GM11168 (cell line): ENCODE data around the gene EIF4E1B.

Source experiments
- in situ Hi-C: fragments of 300-500 bp; cut with MboI; formaldehyde crosslinking; loops from one replicate; pipeline ENCODE4 v1.12.0; 2022; ENCODE audit warnings: low sequenced_read_pairs; ENCODE audit not compliant: unreplicated experiment

EIF4E1B gene

GRCh38 chr5:176603091-176603490 lies 27.4 kb upstream of the EIF4E1B start:
- in situ Hi-C loops = no loop called here

- in situ Hi-C loops = no loop called here
These were observed 24.4 kb upstream of the EIF4E1B start for GRCh38 chr5:176606032-176606431.

GRCh38 chr5:176606875-176607274 lies 23.6 kb upstream of the EIF4E1B start:
- in situ Hi-C loops = no loop called here

- in situ Hi-C loops = no loop called here
These were observed 22.3 kb upstream of the EIF4E1B start for GRCh38 chr5:176608142-176608705.

- in situ Hi-C loops = no loop called here
These were observed 21.3 kb upstream of the EIF4E1B start for GRCh38 chr5:176608937-176609723.

GRCh38 chr5:176609724-176610434 lies 20.6 kb upstream of the EIF4E1B start, which contains the start of gene GPRIN1:
TSS of gene GPRIN1 (minus strand) at chr5:176610156. CDS start at chr5:176599834, 10,322 bp downstream.
- in situ Hi-C loops = no loop called here

GRCh38 chr5:176610435-176610773 lies 20.1 kb upstream of the EIF4E1B start:
- in situ Hi-C loops = no loop called here

GRCh38 chr5:176611435-176611834 lies 19.0 kb upstream of the EIF4E1B start:
- in situ Hi-C loops = no loop called here

GRCh38 chr5:176612008-176612407 lies 18.5 kb upstream of the EIF4E1B start:
- in situ Hi-C loops = no loop called here

GRCh38 chr5:176612855-176613254 lies 17.6 kb upstream of the EIF4E1B start:
- in situ Hi-C loops = no loop called here

- in situ Hi-C loops = no loop called here
These were observed 15.5 kb upstream of the EIF4E1B start for GRCh38 chr5:176614805-176615478.

GRCh38 chr5:176616511-176616910 lies 14.0 kb upstream of the EIF4E1B start:
- in situ Hi-C loops = no loop called here

- in situ Hi-C loops = no loop called here
These were observed 11.7 kb upstream of the EIF4E1B start for GRCh38 chr5:176618783-176619182.

GRCh38 chr5:176619203-176619568 lies 11.3 kb upstream of the EIF4E1B start:
- in situ Hi-C loops = no loop called here

- in situ Hi-C loops = no loop called here
These were observed 10.7 kb upstream of the EIF4E1B start for GRCh38 chr5:176619569-176620332.

GRCh38 chr5:176620333-176620981 lies 10.0 kb upstream of the EIF4E1B start:
- in situ Hi-C loops = no loop called here

- in situ Hi-C loops = no loop called here
These were observed 8.8 kb upstream of the EIF4E1B start for GRCh38 chr5:176621661-176622079.

- in situ Hi-C loops = no loop called here
These were observed 6.3 kb upstream of the EIF4E1B start for GRCh38 chr5:176624142-176624541.

GRCh38 chr5:176624938-176625337 lies 5.5 kb upstream of the EIF4E1B start:
- in situ Hi-C loops = no loop called here

- in situ Hi-C loops = no loop called here
These were observed 5.0 kb upstream of the EIF4E1B start for GRCh38 chr5:176625512-176625911.
